Gastrocnemius medialis (tissue), 4 donors: ENCODE results near the gene CBY2. TPM values are rescaled to one million over a fixed set of nuclear protein-coding genes. Genes with fewer than 3 reads are reported as not detected.
"Not testable (repeated sequence)": the region's sequence is repeated elsewhere in the genome, so short reads cannot be mapped to it uniquely, and the experiment has no call there.

Experiments
- ATAC-seq, 2 donors: fragments of 150-250 bp; one replicate each; pipeline ENCODE4 v1.9.1; 2016
- DNase-seq, 2 donors: peaks; one replicate each; pipeline ENCODE4 v3.0.0-alpha.2; 2019
- H3K27ac ChIP-seq, 4 donors: fragments of 200-600 bp; sonication (generic); 1 replicate in 1 of 4; 2 replicates in 3 of 4; pipeline ENCODE4 v1.5.1; 2016 to 2018; ENCODE audit warnings: mild to moderate bottlenecking in 2 of 4, moderate library complexity in 1 of 4
- H3K27me3 ChIP-seq, 3 donors: fragments of 200-600 bp; sonication (generic) in 2 of 3; 1 replicate in 1 of 3; 2 replicates in 2 of 3; pipeline versions ENCODE4 v1.5.1 to v1.6.0; 2016 to 2019; ENCODE audit warnings: mild to moderate bottlenecking in 1 of 3, moderate library complexity in 1 of 3
- H3K36me3 ChIP-seq, 2 donors: fragments of 200-600 bp; sonication (generic) in 1 of 2; one replicate each; pipeline ENCODE4 v1.5.1; 2017 to 2018
- H3K4me1 ChIP-seq, 2 donors: fragments of 200-600 bp; sonication (generic) in 1 of 2; one replicate each; pipeline ENCODE4 v1.5.1; 2016 to 2017; ENCODE audit warnings: mild to moderate bottlenecking in 2 of 2
- H3K4me3 ChIP-seq, 4 donors: fragments of 200-600 bp; sonication (generic) in 3 of 4; 1 replicate in 1 of 4; 2 replicates in 3 of 4; pipeline ENCODE4 v1.5.1; 2016 to 2019; ENCODE audit warnings: mild to moderate bottlenecking in 2 of 4
- H3K9me3 ChIP-seq, 3 donors: fragments of 200-600 bp; sonication (generic) in 2 of 3; 1 replicate in 1 of 3; 2 replicates in 2 of 3; pipeline ENCODE4 v1.5.1; 2016 to 2019
- CTCF ChIP-seq, 5 experiments: fragments of 450-650 bp in 3 of 5; fragments of 200-600 bp in 2 of 5; sonication (generic) in 2 of 5; IDR thresholded peaks in 4 of 5; conservative IDR thresholded peaks in 1 of 5; 1 replicate in 4 of 5; 2 replicates in 1 of 5; pipeline ENCODE4 v1.5.1; 2016 to 2019; ENCODE audit warnings: antibody characterized with exemption in 5 of 5, mild to moderate bottlenecking in 3 of 5, moderate library complexity in 3 of 5
- POLR2A ChIP-seq, 2 donors: fragments of 450-650 bp; IDR thresholded peaks; one replicate each; pipeline ENCODE4 v1.6.1; 2017; ENCODE audit warnings: antibody characterized with exemption in 2 of 2, mild to moderate bottlenecking in 2 of 2, moderate library complexity in 2 of 2
- in situ Hi-C, 4 donors: fragments of 200-750 bp; cut with MboI; loops; one replicate each; pipeline versions ENCODE4 v1.15.0 to v1.8.0; 2017; ENCODE audit warnings: low sequenced_read_pairs in 4 of 4
- intact Hi-C: fragments of 100-400 bp; cut with DNase I; formaldehyde crosslinking; loops from one replicate; pipeline ENCODE4 v1.15.1; 2023; ENCODE audit warnings: low total_unique reads
- total RNA-seq, 4 donors: library from RNA; depleted of rRNA; stranded (reverse); fragments of >200 nt; gene quantifications; one replicate each; pipeline versions ENCODE4 v1.1.0 to v1.2.3, GENCODE V29; 2016

The CBY2 gene
- not detected for total RNA-seq

- Histone ChIP-seq H3K4me3 (no peak within 1 kb of the TSS), H3K27me3 (no peaks in the 10 kb centered on the region), H3K27ac (no peak within 1 kb of the TSS), H3K36me3 (no peaks in the 10 kb centered on the region), H3K4me1 (no peaks in the 10 kb centered on the region), H3K9me3 (no peaks in the 10 kb centered on the region)
- TF ChIP-seq CTCF (IDR thresholded peaks at IDR 0.05 in 4 of 5, conservative IDR thresholded peaks at IDR 0.05 in 1 of 5) (no peak), POLR2A (IDR thresholded peaks at IDR 0.05) (no peak)
- DNase-seq (no peak), ATAC-seq (no peak)
- intact Hi-C loops = no loop called here
- in situ Hi-C loops = no loop called here
These were observed at the start of gene CBY2 for GRCh38 chr13:45702088-45702487. Gene CBY2, plus strand, starts transcription at chr13:45702320. Its CDS starts 71 bp downstream, at chr13:45702391.

GRCh38 chr13:45654633-45655349 lies 47.3 kb upstream of the CBY2 start:
- DNase-seq = no peak
- TF ChIP-seq POLR2A (IDR thresholded peaks at IDR 0.05) = no peak
- no peak for TF ChIP-seq CTCF (IDR thresholded peaks at IDR 0.05 in 4 of 5, conservative IDR thresholded peaks at IDR 0.05 in 1 of 5)
- no peak overlapping the region for H3K27ac ChIP-seq
- no peaks in the 10 kb centered on the region for H3K36me3 ChIP-seq
- no peak for ATAC-seq
- intact Hi-C loops = no loop called here
- in situ Hi-C loops = no loop called here
- H3K4me3 ChIP-seq = no peak overlapping the region
- H3K27me3 ChIP-seq = no peaks in the 10 kb centered on the region
- no peaks in the 10 kb centered on the region for H3K9me3 ChIP-seq
- no peaks in the 10 kb centered on the region for H3K4me1 ChIP-seq

- Histone ChIP-seq H3K27me3 (no peaks in the 10 kb centered on the region), H3K36me3 (no peaks in the 10 kb centered on the region), H3K4me3 (no peak overlapping the region), H3K4me1 (no peaks in the 10 kb centered on the region), H3K27ac (no peak overlapping the region), H3K9me3 (no peaks in the 10 kb centered on the region)
- intact Hi-C loops = no loop called here
- TF ChIP-seq CTCF (IDR thresholded peaks at IDR 0.05 in 4 of 5, conservative IDR thresholded peaks at IDR 0.05 in 1 of 5) (no peak), POLR2A (IDR thresholded peaks at IDR 0.05) (no peak)
- DNase-seq = no peak
- ATAC-seq = no peak
- in situ Hi-C loops = no loop called here
These were observed 43.4 kb upstream of the CBY2 start for GRCh38 chr13:45658586-45659235.

- no peaks in the 10 kb centered on the region for H3K9me3 ChIP-seq
- H3K4me1 ChIP-seq = no peaks in the 10 kb centered on the region
- ATAC-seq (no peak), DNase-seq (no peak)
- intact Hi-C loops (no loop called here), in situ Hi-C loops (no loop called here)
- H3K27ac ChIP-seq = no peak overlapping the region
- TF ChIP-seq POLR2A (IDR thresholded peaks at IDR 0.05) = no peak
- no peak for TF ChIP-seq CTCF (IDR thresholded peaks at IDR 0.05 in 4 of 5, conservative IDR thresholded peaks at IDR 0.05 in 1 of 5)
- no peak overlapping the region for H3K4me3 ChIP-seq
- no peaks in the 10 kb centered on the region for H3K36me3 ChIP-seq
- H3K27me3 ChIP-seq = no peaks in the 10 kb centered on the region
These were observed 42.6 kb upstream of the CBY2 start for GRCh38 chr13:45659536-45659935.

GRCh38 chr13:45660458-45660857 lies 41.7 kb upstream of the CBY2 start:
- H3K9me3 ChIP-seq, H3K27me3 ChIP-seq, intact Hi-C loops, ATAC-seq, in situ Hi-C loops, H3K4me1 ChIP-seq, H3K4me3 ChIP-seq, H3K36me3 ChIP-seq, DNase-seq, H3K27ac ChIP-seq: not testable (repeated sequence)
